Vagina (tissue), 2 donors: ENCODE measurements around the gene HSD11B1. TPM values are rescaled to one million over a fixed set of nuclear protein-coding genes. Genes with fewer than 3 reads are reported as not detected.

Experiments
- DNase-seq, 2 donors: peaks; one replicate each; pipeline ENCODE4 v3.0.0-alpha.2; 2017; ENCODE audit errors: extremely low spot score in 2 of 2
- H3K27ac ChIP-seq: fragments of 200-600 bp; sonication (generic); one replicate; pipeline ENCODE4 v1.5.1; 2019
- H3K27me3 ChIP-seq: fragments of 200-600 bp; sonication (generic); one replicate; pipeline ENCODE4 v1.5.1; 2019
- H3K36me3 ChIP-seq, 2 donors: fragments of 200-600 bp; sonication (generic); one replicate each; pipeline ENCODE4 v1.5.1; 2017 to 2019
- H3K4me1 ChIP-seq: fragments of 200-600 bp; sonication (generic); one replicate; pipeline ENCODE4 v1.5.1; 2019
- H3K4me3 ChIP-seq, 2 donors: fragments of 200-600 bp; sonication (generic); 1 replicate in 1 of 2; 2 replicates in 1 of 2; pipeline ENCODE4 v1.5.1; 2016 to 2019
- H3K9me3 ChIP-seq: fragments of 200-600 bp; sonication (generic); one replicate; pipeline ENCODE4 v1.5.1; 2019
- CTCF ChIP-seq, 3 experiments: fragments of 450-650 bp in 2 of 3; fragments of 200-600 bp in 1 of 3; sonication (generic) in 1 of 3; IDR thresholded peaks; one replicate each; pipeline ENCODE4 v1.5.1; 2017 to 2019; ENCODE audit warnings: antibody characterized with exemption in 3 of 3, mild to moderate bottlenecking in 2 of 3, moderate library complexity in 2 of 3
- POLR2A ChIP-seq, 2 donors: fragments of 450-650 bp; IDR thresholded peaks; one replicate each; pipeline ENCODE4 v1.6.1; 2017; ENCODE audit warnings: antibody characterized with exemption in 2 of 2, mild to moderate bottlenecking in 2 of 2, moderate library complexity in 2 of 2
- POLR2AphosphoS5 ChIP-seq, 2 donors: sonication (generic); formaldehyde crosslinking; IDR thresholded peaks; one replicate each; pipeline ENCODE4 v1.9.0; 2017; ENCODE audit warnings: antibody characterized with exemption in 2 of 2, mild to moderate bottlenecking in 2 of 2, low read depth in 1 of 2; ENCODE audit not compliant: insufficient read depth in 1 of 2
- intact Hi-C: fragments of 100-400 bp; cut with DNase I; formaldehyde crosslinking; loops from one replicate; pipeline ENCODE4 v1.15.1; 2023
- total RNA-seq: library from RNA; depleted of rRNA; stranded (reverse); fragments of >200 nt; gene quantifications from one replicate; pipeline ENCODE4 v1.2.3, GENCODE V29; 2016

Gene HSD11B1
- total RNA-seq, 1 donor from 2014 or later = 18.7 TPM

DNA sequence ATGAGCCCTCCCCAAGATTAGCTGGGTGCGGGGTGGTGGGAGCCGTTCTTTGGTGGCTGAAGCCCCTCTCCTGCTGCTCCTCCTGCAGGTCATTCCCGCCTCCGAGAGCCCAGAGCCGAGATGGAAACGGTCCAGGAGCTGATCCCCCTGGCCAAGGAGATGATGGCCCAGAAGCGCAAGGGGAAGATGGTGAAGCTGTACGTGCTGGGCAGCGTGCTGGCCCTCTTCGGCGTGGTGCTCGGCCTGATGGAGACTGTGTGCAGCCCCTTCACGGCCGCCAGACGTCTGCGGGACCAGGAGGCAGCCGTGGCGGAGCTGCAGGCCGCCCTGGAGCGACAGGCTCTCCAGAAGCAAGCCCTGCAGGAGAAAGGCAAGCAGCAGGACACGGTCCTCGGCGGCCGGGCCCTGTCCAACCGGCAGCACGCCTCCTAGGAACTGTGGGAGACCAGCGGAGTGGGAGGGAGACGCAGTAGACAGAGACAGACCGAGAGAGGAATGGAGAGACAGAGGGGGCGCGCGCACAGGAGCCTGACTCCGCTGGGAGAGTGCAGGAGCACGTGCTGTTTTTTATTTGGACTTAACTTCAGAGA, 29.0 kb upstream of the HSD11B1 start:
- no peaks in the 10 kb centered on the region for H3K36me3 ChIP-seq
- TF ChIP-seq POLR2AphosphoS5 (IDR thresholded peaks at IDR 0.05; ENCODE audit: insufficient read depth in 1 of 2, low read depth in 1 of 2) = peak in 1 of 2 donors; percentile 48
- no peak for TF ChIP-seq CTCF (IDR thresholded peaks at IDR 0.05)
- intact Hi-C loops = loop anchor here (5.0 kb wide), 1 partner anchor 617 kb away; no protein-coding TSS in a partner anchor
- H3K4me3 ChIP-seq = peak overlapping the region; percentile 30 to 50
- no peaks in the 10 kb centered on the region for H3K27me3 ChIP-seq
- DNase-seq = peak in 1 of 2 donors; percentile 86
- no peaks in the 10 kb centered on the region for H3K9me3 ChIP-seq
- H3K4me1 ChIP-seq = peaks cover 36% of the 10 kb centered on the region
- H3K27ac ChIP-seq = peak overlapping the region; percentile 66

DNA sequence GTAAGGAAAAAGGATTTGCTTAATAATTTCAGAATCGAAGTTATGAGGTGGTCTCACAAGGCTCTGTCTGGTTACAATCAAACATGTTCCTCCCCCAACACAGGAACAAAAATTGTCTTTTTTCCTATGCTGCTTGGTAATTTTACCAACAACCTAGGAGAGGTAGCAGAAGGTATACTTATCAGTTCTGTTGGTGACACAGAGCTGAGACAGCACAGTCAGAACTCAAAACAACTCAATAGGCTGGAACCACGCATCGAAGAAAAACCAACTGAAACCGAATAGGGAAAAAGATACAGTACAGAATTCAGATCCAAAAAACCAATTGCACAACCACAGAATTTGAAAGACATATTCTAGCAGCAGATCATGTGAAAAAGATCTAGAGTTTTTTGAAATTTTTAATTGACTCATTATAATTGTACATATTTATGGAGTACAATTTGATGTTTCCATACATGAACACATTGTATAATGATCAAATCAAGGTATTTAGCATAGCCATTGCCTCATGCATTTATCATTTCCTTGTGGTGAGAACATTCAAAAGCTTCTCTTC, 25.6 kb upstream of the HSD11B1 start:
- Histone ChIP-seq H3K27ac (no peak overlapping the region), H3K36me3 (no peaks in the 10 kb centered on the region), H3K9me3 (no peaks in the 10 kb centered on the region), H3K27me3 (no peaks in the 10 kb centered on the region), H3K4me3 (no peak overlapping the region), H3K4me1 (peaks cover 25% of the 10 kb centered on the region)
- intact Hi-C loops = loop anchor here (5.0 kb wide), 1 partner anchor 613 kb away; no protein-coding TSS in a partner anchor
- DNase-seq = no peak
- no peak for TF ChIP-seq POLR2A (IDR thresholded peaks at IDR 0.05)
- no peak for TF ChIP-seq CTCF (IDR thresholded peaks at IDR 0.05)
- no peak for TF ChIP-seq POLR2AphosphoS5 (IDR thresholded peaks at IDR 0.05; ENCODE audit: insufficient read depth in 1 of 2, low read depth in 1 of 2)

DNA sequence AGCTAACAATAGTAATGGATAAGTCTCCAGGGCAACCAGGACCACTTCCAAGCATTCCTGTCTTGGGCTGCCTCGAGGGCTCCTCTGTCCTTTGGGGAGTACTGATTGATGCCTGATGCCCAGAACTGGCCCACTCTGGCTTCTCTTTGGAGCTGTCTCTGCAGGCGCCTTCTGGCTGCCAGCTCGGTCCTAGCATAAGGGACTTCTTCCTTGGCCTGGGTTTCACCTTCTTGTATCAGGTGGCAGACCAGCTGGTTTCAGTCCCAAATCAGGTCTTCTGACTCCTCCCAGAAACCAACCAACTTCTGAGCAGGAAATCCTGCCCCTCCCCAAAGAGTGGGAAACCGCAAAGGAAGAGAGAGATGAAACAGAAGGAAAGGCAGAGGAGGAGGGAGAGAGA, 18.8 kb upstream of the HSD11B1 start:
- intact Hi-C loops = no loop called here

DNA sequence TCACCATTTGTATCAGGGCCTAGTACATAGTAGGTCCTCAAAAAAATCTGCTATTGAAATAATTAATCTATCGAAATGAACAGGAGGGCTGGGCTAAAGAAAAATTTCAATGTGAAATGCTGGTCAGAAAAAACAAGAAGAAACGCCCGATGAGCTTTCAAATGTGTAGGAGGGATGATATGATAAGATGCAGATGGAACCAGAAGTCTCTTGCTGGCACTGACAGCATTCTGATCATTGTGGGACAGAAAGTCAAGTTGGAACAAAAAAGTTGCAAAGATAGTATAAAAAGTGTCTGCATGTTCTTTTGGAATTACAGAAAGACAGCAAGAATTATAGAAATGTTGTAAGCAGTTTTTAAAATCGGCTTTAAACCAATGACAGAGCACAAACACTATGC, 18.3 kb upstream of the HSD11B1 start:
- Histone ChIP-seq H3K9me3 (no peaks in the 10 kb centered on the region), H3K36me3 (no peaks in the 10 kb centered on the region), H3K4me1 (peaks cover 9% of the 10 kb centered on the region), H3K27me3 (no peaks in the 10 kb centered on the region), H3K27ac (no peak overlapping the region), H3K4me3 (no peak overlapping the region)
- no peak for DNase-seq
- intact Hi-C loops = no loop called here
- TF ChIP-seq CTCF (IDR thresholded peaks at IDR 0.05) (no peak), POLR2AphosphoS5 (IDR thresholded peaks at IDR 0.05; ENCODE audit: insufficient read depth in 1 of 2, low read depth in 1 of 2) (no peak), POLR2A (IDR thresholded peaks at IDR 0.05) (no peak)

More for the DNA sequence above, 18.8 kb upstream of the HSD11B1 start:
- H3K27me3 ChIP-seq = no peaks in the 10 kb centered on the region
- H3K9me3 ChIP-seq = no peaks in the 10 kb centered on the region
- no peak overlapping the region for H3K4me3 ChIP-seq
- H3K4me1 ChIP-seq = peaks cover 9% of the 10 kb centered on the region
- no peak overlapping the region for H3K27ac ChIP-seq
- no peaks in the 10 kb centered on the region for H3K36me3 ChIP-seq
- DNase-seq = no peak
- TF ChIP-seq CTCF (IDR thresholded peaks at IDR 0.05) (no peak), POLR2AphosphoS5 (IDR thresholded peaks at IDR 0.05; ENCODE audit: insufficient read depth in 1 of 2, low read depth in 1 of 2) (no peak), POLR2A (IDR thresholded peaks at IDR 0.05) (no peak)

GRCh38 chr1:209688746-209689234, 15.9 kb upstream of the HSD11B1 start:
- no peak overlapping the region for H3K27ac ChIP-seq
- intact Hi-C loops = no loop called here
- no peak for DNase-seq
- H3K4me1 ChIP-seq = peaks cover 16% of the 10 kb centered on the region
- no peaks in the 10 kb centered on the region for H3K9me3 ChIP-seq
- no peaks in the 10 kb centered on the region for H3K27me3 ChIP-seq
- H3K4me3 ChIP-seq = no peak overlapping the region
- H3K36me3 ChIP-seq = no peaks in the 10 kb centered on the region
- no peak for TF ChIP-seq POLR2A (IDR thresholded peaks at IDR 0.05)
- TF ChIP-seq POLR2AphosphoS5 (IDR thresholded peaks at IDR 0.05; ENCODE audit: insufficient read depth in 1 of 2, low read depth in 1 of 2) = no peak
- no peak for TF ChIP-seq CTCF (IDR thresholded peaks at IDR 0.05)
